HTERT RPE-1 (cell line): Measurements from ENCODE around the gene FRY.

Experiments
- in situ Hi-C: fragments of 300-500 bp; cut with MboI; formaldehyde crosslinking; loops from 4 replicates; pipeline ENCODE4 v1.14.3; 2020; ENCODE audit warnings: low sequenced_read_pairs

FRY gene

DNA sequence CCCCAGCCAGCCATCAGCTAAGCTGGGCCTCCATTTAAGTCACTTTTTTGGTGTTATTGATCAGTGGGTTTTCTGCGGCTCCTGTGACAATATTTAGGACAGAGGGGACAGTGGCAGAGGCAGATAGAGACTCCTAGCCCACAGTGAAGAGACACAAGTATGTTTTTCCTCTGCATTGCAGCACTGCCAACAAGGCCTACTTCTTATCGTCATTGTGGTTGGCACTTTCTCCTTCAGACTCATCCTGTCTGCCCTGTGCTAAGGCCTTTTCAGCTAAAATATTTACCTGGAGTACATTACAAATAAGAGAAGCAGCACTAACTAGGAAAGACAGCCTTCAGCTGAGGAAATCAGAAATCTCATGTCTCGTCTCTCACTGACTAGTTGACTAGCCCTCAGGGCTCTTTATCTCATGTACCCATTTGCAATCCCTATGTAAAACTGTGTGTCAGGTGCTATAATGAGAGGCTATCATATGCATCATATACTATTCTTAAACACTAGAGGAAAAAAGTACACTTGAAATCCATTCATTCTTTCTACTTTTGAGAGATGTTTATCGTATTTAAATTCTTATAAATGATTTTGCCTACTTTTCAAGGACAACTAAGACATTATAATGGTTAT, 221.4 kb downstream of the FRY start:
- in situ Hi-C loops: no loop called here

DNA sequence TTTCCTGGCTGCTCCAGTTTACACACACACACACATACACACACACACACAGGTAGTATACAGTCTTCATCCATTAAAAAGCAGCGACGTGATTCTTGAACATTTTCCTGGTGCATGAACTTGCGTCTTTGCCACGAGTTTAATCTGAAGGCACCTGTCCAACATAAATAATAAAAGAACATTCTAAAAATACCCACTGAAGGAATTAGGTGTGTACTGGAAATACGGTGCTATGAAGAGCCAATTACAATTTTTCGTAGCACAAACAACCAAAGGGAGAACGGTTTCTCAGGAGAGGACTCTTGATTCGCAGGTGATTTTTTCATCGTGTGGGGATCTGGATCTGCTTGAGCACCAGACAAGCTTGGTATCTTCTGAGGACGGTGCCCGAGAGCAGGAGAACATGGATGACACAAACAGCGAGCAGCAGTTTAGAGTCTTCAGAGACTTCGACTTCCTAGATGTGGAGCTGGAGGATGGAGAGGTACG, 222.4 kb downstream of the FRY start:
- in situ Hi-C loops: no loop called here

DNA sequence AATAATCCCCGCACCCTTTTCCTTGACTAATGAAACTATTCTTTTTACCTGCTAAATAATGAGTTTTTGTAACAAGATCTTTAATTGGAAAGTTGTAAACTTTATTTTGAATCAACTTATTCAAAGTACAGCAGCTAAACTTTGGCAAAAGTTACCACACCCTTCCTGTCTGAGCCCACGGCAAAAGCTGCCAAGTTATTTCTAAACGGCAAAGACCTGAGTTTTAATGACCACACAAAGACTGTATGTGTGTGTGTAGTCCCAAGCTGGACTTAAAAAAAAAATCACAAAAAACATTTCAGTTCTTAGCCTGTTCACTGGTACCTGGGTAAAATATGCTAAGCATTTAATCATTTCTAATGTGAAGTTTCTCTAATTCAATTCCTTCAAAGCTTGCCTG, 222.8 kb downstream of the FRY start:
- in situ Hi-C loops: no loop called here

DNA sequence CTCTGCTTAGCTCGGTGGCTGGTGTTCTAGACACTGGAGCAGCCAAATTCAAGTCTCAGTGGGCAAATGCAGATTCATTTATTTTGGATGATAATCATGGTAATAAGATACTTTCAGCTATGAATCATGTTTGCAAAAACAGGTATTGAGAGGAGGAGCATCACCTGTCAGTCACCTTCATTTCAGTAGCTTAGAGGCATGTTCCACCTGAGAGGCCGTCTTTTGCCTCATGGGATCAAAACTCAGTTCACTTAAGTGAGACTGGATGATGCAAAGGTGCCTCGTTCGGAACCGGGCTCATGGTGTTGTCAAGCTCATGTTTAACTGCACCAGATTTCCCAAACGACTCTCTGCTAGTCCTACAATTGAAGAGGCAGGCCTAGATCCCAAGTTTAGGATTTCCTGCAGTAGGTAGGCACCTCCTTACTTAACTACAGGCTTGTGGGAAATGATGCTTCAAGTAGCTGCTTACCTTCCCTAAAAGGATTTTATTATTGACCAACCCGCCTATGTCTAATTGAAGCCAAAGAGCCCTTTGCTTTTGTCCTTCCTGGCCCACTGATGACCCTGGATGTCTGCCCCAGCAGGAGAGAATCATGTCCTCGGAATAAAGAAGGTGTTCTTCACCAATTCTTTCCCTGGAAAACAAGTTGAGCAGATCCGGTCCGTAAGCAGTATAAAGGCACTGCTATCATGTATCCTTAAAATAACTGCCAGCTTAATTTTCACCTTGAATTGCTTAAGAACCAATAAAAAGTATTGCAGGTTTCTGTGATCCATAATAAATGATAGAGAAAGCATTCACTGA, 223.5 kb downstream of the FRY start:
- in situ Hi-C loops: no loop called here

DNA sequence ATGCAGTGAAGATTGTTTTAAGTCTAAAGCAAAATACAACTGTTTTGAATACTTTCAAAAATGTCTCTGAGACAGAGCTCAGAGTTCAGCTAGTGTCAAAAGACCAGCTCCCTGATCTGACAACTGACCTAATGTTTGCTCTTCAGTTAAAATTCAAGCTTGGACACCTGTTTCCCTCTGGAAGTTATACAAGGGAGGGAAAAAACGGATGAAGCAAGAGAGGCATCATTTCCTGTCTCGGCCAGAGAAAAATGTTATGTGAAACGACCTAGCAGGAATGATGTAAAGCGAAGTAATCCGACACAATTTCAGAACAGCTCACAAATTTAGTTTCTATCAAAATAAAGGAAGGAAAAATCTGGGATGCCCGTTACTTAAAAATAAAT, 224.1 kb downstream of the FRY start:
- in situ Hi-C loops: no loop called here

DNA sequence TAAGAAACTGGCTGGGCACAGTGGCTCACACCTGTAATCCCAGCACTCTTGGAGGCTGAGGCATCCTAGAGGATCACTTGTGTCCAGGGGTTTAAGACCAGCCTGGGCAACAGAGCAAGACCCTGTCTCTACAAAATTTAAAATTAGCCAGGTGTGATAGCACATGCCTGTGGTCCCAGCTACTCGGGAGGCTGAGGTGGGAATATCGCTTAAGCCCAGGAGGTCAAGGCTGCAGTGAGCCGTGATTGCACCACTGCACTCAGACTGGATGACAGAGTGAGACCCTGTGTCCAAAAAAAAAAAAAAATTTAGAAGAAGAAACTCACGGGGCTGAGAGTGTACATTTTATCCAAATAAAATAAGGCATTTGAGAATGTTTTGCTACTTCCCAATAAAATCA, 224.7 kb downstream of the FRY start:
- in situ Hi-C loops: no loop called here

DNA sequence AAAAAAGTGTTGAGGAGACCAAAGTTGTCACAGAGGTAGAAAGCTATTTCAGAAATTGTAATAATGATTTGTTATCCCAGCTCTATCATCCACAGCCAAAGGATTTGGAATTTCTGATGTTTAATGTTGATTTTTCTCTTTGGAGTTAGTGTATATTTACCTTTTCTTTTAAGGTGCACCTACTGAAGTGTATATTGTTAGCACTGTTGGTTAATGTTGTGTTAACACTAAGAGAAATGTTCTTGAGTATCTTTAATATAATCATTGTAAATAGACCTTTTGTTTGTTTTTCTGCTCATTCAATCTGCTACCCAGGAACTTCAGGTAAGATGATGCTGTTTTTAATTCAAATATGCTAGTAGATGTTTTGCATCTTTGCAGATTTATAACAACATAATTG, 226.1 kb downstream of the FRY start:
- in situ Hi-C loops: no loop called here

DNA sequence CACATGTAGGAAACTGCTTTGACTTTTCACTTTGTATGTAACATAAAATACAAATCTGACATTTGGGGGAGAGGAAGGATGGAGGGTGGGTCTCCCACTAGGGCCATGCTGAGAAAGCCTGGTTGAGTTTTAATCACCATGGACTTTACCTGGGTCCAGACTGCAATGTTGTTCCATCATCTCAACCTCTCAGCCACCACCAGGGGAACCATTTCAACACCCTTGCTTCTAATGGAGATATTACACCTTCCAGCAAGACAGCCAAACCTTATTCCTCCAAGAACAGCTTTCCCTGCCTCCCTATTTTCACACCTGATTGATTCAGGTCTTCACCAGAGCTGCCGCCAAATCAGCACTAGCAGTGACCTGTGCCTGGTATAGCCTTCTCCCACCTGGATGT, 227.5 kb downstream of the FRY start:
- in situ Hi-C loops: no loop called here

DNA sequence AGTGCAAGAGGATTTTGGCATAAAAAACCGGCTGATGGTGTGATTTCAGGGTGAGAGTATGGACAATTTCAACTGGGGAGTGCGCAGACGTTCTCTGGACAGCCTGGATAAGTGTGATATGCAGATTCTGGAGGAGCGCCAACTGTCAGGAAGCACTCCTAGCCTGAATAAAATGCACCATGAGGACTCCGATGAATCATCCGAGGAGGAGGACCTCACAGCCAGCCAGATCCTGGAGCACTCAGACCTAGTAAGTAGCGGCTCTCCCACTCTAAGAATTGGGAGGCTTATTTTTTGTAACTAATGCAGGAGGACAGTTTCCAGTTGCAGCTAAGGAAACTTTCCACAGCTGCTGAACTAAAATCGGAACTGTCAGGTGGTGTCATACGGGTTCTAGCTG, 230.0 kb downstream of the FRY start:
- in situ Hi-C loops: no loop called here

DNA sequence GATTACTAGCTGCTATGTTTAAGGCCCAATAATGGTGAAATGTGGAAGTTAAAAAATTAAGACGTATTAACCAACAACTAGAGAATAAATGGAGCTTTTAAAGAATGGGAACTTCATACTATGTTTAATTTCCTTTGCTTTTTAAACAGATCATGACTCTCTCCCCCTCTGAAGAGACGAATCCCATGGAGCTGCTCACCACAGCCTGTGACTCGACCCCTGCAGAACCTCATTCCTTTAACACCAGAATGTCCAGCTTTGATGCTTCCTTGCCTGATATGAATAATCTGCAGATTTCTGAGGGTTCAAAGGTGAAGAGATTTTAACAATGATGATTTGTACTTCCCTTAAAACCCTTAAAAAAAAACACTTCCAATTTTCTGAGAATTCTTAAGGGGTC, 230.6 kb downstream of the FRY start:
- in situ Hi-C loops: no loop called here

DNA sequence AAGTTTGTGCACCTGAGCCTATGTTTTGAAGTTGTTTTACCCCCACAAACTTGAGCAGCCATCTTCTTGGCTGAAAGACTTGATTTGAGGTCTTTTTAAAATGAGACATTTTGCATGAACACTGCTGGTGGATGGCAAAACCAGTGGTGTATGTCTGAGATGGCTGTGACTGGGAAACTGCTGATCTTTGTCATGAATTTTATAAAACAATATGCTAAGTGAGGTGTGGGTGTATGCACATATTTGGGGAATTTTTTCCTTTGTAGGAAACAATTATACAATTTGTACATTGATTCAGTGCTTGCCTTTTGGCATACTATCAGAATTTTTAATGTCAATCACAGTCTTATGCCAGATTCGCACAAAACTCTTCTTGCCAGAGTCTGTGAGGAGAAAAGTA, 231.0 kb downstream of the FRY start:
- in situ Hi-C loops: no loop called here

DNA sequence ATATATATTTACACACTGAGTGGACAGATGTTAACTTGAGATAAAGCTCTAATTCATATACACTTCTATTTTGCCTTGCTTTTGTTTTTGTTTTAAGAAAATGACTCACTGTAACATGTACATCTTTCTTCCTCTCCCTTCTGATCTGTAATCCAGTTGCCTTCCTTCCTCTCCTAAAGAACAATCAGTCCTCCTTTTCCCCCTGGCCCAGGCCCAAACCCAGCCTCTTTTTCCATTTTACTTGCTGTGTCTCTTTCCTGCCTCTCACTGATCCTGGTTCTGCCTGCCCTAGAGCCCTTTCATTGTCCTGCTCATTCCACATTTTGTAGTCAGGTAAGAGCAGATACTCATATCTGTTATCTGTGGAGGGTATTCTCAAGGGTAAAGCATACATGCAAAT, 232.8 kb downstream of the FRY start:
- in situ Hi-C loops: no loop called here

DNA sequence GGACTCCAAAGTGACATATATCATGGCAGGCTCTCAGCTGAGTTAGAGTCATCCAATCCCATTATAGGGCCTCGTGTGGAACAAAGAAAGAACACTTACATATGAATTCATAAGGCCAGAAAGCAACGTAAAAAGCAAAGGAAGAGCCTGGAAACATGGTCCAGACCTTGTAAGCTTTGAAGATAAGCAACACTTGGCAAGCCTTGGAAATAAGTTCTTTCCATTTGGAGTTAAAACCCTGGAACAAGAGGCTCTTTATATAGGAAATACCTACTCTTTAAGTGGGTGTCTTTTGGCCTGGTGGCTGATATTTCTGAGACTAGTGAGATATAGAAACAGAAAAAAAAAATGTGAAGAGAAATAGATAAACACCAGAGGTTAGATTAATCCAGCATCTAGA, 234.2 kb downstream of the FRY start:
- in situ Hi-C loops: no loop called here

DNA sequence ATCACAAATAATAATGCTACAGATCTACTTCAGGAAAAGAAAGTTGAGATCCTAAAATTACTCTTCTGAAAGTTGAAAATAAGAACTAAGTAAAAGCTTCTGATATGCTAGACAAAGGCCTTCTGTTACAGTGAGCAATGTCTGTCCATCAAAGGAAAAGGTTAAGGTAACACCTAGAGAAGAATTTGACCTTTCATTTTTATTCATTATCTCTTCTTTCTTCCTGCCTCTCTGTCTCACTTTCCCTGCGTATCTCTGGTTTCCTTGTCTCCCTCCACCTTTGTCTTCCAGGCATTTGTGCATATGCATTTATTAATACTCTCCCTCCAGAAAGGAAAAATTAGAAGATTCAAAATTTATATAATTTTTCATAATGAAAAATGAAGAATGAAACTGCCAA, 234.6 kb downstream of the FRY start:
- in situ Hi-C loops: no loop called here

DNA sequence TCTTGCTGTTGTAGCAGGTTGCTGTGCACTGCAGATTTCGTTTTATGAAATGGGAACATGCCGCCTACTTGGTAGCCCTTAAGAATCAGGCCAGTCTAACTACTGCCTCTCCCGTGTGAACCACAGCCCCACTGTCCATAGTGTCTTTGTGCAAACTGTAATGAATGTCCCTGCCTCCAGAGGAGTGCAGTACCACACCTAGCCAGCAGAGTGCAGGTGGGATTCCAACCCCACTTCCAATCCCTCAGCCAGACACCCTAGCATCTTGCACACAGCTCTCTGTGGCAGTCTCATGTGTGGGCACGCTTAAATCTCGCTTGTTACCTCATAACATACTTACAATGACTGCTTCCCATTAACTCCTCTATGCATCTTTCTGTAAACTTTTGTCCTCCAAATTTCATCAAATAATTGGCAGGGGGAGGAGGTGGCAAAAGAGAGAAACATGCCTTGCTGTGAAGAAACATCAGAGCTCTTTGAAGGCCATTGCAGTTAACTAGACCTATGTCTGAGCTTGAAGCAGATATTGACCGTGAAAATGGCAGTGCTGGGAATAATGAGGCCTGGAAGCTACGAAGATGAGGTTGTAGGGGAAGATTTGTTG, 236.4 kb downstream of the FRY start:
- in situ Hi-C loops: no loop called here

DNA sequence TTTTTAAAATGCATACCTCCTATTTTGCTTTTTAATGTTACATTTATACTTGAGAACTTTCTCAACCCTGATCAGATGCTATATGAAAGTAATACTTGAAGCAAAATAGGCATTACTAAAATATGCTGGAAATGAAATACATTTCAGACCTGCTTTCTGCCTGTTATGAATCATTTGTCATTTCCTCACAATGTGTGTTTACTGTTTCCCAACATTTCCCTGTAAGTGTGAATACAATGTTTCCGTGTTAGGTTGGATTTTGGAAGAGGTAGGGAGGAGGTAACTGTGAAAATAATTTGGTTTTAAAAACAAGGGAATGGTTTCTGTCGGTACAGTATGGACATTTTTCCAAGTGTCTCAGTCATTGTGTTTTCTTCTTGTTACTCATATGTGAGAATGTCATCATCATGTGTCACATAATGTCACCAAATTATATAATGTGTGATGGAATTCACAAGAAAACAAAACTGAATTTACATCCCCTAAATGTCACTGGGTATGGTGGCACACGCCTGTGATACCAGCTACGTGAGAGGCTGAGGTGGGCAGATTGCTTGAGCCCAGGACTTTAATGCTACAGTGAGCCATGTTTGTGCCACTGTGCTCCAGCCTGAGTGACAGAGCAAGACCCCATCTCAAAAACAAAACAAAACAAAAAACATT, 240.6 kb downstream of the FRY start:
- in situ Hi-C loops: no loop called here

DNA sequence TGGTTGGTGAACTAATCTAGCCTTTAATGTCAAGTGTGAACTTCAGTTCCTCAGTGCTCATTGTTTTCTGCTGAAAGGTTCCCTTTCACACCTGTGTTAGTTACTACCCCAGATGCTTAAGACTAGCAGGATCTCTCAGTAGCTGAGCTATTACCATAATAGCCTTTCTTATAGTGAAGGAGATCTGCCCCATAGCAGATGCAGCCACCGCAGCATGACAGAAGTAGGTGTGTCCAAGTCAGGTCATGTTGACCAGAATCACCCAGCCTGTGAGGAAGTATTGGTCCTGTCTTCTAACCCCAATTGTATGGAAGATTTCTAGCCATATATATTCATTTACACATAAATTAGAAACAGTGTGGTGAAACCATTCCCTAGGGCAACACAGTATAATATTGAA, 246.3 kb downstream of the FRY start:
- in situ Hi-C loops: no loop called here

DNA sequence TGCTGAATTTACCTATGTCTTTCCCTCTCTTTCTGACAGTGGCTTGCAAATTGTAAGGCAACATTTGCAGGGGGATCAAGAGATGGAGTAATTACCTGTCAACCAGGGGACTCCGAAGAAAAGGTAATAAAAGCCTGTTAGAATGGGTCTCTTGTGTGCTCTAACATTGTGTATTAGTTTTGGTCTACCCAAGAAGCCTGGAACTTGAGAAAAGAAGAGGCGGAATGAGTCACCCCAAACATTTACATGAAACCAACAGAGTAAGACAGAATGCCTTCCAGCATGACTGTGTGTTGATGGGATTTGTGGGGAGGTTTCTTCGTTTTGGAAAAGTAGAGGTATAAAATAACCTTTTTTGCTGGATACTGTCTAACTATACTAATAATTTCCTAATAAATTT, 246.9 kb downstream of the FRY start:
- in situ Hi-C loops: no loop called here

DNA sequence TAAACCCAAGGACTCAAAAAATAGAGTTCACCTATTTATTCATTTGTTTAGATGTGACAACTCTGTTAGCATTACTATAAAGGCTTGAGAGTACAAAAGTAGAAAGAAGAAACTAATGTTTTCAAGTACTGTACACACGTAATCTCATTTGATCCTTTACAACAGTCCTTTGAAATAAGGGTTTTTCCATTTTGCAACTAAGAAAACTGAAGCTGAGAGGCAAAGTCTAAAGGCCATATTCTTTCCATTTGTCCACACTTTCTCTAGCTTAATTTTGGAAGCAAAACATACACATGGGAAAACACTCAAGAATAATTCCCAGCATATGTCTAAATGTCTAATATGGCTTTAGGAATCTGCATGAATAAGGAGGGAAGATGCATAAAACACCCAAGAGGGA, 249.5 kb downstream of the FRY start:
- in situ Hi-C loops: no loop called here

DNA sequence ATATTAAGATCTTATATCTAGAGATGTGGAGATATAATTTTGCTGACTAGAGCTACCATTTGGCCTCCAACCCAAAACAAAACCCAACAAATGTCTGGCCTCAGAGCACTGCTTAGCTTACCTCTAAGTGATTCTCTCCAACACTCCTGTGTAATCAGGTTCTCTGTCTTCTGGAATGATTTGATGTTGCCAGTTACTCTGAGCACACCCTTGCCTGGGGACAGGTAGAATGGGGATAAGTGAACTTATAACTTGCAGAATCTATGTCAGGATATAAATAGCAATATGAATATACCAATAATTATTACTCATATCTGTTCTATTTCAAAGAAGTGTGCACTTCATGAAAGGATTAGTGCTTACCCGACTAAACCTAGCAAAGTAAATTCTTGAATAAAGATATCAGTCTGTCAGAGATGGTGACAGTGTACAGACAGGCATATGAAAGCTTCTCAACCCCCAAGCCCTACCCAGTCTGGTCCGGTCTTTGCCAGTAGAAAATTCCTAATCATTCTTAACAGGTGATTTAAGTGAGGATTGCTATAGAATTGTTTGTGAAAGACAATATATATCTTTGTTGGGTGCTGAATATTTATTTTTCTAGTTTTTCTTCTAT, 250.6 kb downstream of the FRY start:
- in situ Hi-C loops: no loop called here

DNA sequence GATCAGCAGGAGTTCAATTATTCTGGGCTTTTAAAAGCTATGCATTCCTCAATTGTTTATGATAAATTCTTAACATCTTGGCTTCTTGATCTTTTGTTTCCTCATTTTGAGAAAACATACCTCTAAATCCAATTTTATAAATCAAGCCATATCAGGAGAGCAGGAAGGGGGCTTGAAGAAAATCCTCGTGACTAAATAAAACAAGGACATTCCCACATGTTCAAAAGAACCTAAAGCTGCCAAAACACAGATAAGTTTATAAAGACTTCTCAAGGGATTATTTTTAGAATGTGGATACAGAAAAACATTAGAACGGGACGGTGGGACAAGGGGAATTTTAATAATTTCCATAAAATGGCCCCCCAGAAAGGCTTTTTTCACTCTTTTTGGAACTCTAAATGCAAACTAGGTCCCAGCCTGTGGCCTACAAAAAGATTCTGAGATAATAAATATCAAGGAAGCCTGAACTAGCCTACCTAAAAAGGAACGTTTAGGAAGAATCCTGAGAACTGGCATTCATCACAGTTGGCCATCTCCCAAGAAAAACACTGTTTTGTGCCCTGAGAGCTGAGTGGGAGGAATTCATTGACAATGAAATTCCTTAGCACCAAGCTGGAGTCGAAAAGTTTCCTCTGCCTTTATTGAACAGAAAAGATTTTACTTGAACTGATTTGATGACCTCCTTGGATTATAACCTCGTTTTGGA, 253.5 kb downstream of the FRY start:
- in situ Hi-C loops: no loop called here
